Right renal cortex interstitium (tissue), 3 donors: ENCODE results near the gene GABRB1. TPM values are rescaled to one million over a fixed set of nuclear protein-coding genes. Genes with fewer than 3 reads are reported as not detected.
"Not testable (repeated sequence)": the region's sequence is repeated elsewhere in the genome, so short reads cannot be mapped to it uniquely, and the experiment has no call there.

Experiments
- DNase-seq, 3 donors: peaks; one replicate each; pipeline ENCODE4 v3.0.0-alpha.2; 2013; ENCODE audit warnings: low read depth in 3 of 3, low spot score in 2 of 3
- polyA plus RNA-seq, 3 donors: library from polyadenylated mRNA; unstranded; fragments of 120-200 nt; gene quantifications; one replicate each; pipeline ENCODE4 v1.2.1, GENCODE V29; 2013; ENCODE audit not compliant: insufficient read length in 3 of 3

The GABRB1 gene
- polyA plus RNA-seq, 3 donors: 0.54 to 0.76 (median 0.75) TPM

- no peak for DNase-seq
Measured at GRCh38 chr4:47271291-47271690, 239.9 kb downstream of the GABRB1 start.

GRCh38 chr4:47274901-47275300 is 243.5 kb downstream of the GABRB1 start:
- DNase-seq: no peak

- DNase-seq: no peak
Measured at GRCh38 chr4:47275595-47275994, 244.2 kb downstream of the GABRB1 start.

- no peak for DNase-seq
Measured at GRCh38 chr4:47278631-47279030, 247.3 kb downstream of the GABRB1 start.

- DNase-seq: no peak
Measured at GRCh38 chr4:47287735-47288134, 256.4 kb downstream of the GABRB1 start.

- no peak for DNase-seq
Measured at GRCh38 chr4:47289805-47290204, 258.4 kb downstream of the GABRB1 start.

GRCh38 chr4:47290873-47291272 is 259.5 kb downstream of the GABRB1 start:
- not testable (repeated sequence) for DNase-seq

GRCh38 chr4:47309165-47309564 is 277.8 kb downstream of the GABRB1 start:
- DNase-seq: no peak

GRCh38 chr4:47312170-47312569 is 280.8 kb downstream of the GABRB1 start:
- no peak for DNase-seq

GRCh38 chr4:47313384-47313783 is 282.0 kb downstream of the GABRB1 start:
- no peak for DNase-seq

GRCh38 chr4:47315346-47315745 is 284.0 kb downstream of the GABRB1 start:
- DNase-seq: no peak

GRCh38 chr4:47326025-47326424 is 294.7 kb downstream of the GABRB1 start:
- DNase-seq: no peak

GRCh38 chr4:47330866-47331265 is 299.5 kb downstream of the GABRB1 start:
- DNase-seq: no peak

- no peak for DNase-seq
Measured at GRCh38 chr4:47334652-47335051, 303.3 kb downstream of the GABRB1 start.

- no peak for DNase-seq
Measured at GRCh38 chr4:47337893-47338292, 306.5 kb downstream of the GABRB1 start.

- DNase-seq: no peak
Measured at GRCh38 chr4:47340914-47341313, 309.5 kb downstream of the GABRB1 start.

GRCh38 chr4:47342796-47343195 is 311.4 kb downstream of the GABRB1 start:
- no peak for DNase-seq

- DNase-seq: no peak
Measured at GRCh38 chr4:47349326-47349725, 318.0 kb downstream of the GABRB1 start.

- DNase-seq: no peak
Measured at GRCh38 chr4:47355568-47355967, 324.2 kb downstream of the GABRB1 start.

- no peak for DNase-seq
Measured at GRCh38 chr4:47359891-47360290, 328.5 kb downstream of the GABRB1 start.

- no peak for DNase-seq
Measured at GRCh38 chr4:47367761-47368160, 336.4 kb downstream of the GABRB1 start.

- no peak for DNase-seq
Measured at GRCh38 chr4:47368211-47368610, 336.8 kb downstream of the GABRB1 start.

GRCh38 chr4:47372561-47372960 is 341.2 kb downstream of the GABRB1 start:
- no peak for DNase-seq

GRCh38 chr4:47373174-47373573 is 341.8 kb downstream of the GABRB1 start:
- no peak for DNase-seq
